NT2/D1 (cell line): Measurements from ENCODE around the gene MLPH.

Experiments
- YY1 ChIP-seq: IDR thresholded peaks from 2 replicates; pipeline ENCODE4 v1.6.1; 2011; ENCODE audit not compliant: insufficient read length, insufficient read depth
- ZNF274 ChIP-seq: IDR thresholded peaks from 2 replicates; pipeline ENCODE4 v1.6.1; 2011; ENCODE audit warnings: mild to moderate bottlenecking, low read depth, low read length

- TF ChIP-seq ZNF274 (no peak), YY1 (no peak)
Observed at GRCh38 chr2:237455764-237456163, 31.3 kb upstream of the MLPH start.
